Activated B cell treated with CpG ODN at 0.5 μM for 24 hours (primary cell): ENCODE measurements around the gene CPM. TPM values are rescaled to one million over a fixed set of nuclear protein-coding genes. Genes with fewer than 3 reads are reported as not detected.
"Not testable (repeated sequence)": the region's sequence is repeated elsewhere in the genome, so short reads cannot be mapped to it uniquely, and the experiment has no call there.

Source experiments
- ATAC-seq: fragments of 200-7000 bp; cut with Tn5 transposase; one replicate; pipeline ENCODE4 v1.10.0; 2021; ENCODE audit warnings: low read depth, mild to moderate bottlenecking, moderate library complexity
- CTCF ChIA-PET: fragments of 350-600 bp; sonication (Branson Sonifier 250); formaldehyde crosslinking; loops from one replicate; lab custom pipeline; 2021; ENCODE audit warnings: antibody characterized with exemption; lab: Charles Lee
- POLR2A ChIA-PET: fragments of 350-600 bp; sonication (Branson Sonifier 250); formaldehyde crosslinking; loops from one replicate; lab custom pipeline; 2021; ENCODE audit warnings: antibody characterized with exemption; lab: Charles Lee
- DNase-seq: peaks from one replicate; pipeline ENCODE4 v3.0.0; 2022
- H3K27ac Mint-ChIP-seq: one replicate; pipeline ENCODE4 v1.8.0; 2020; ENCODE audit warnings: mixed read lengths
- H3K27me3 Mint-ChIP-seq: one replicate; pipeline ENCODE4 v1.8.0; 2021; ENCODE audit warnings: mixed read lengths
- H3K36me3 Mint-ChIP-seq: one replicate; pipeline ENCODE4 v1.8.0; 2021; ENCODE audit warnings: low read depth, mixed read lengths
- H3K4me1 Mint-ChIP-seq: one replicate; pipeline ENCODE4 v1.8.0; 2021; ENCODE audit warnings: mixed read lengths
- H3K4me3 Mint-ChIP-seq: one replicate; pipeline ENCODE4 v1.8.0; 2020; ENCODE audit warnings: mild to moderate bottlenecking, mixed read lengths
- H3K9me3 Mint-ChIP-seq: one replicate; pipeline ENCODE4 v1.8.0; 2020; ENCODE audit warnings: mixed read lengths
- intact Hi-C: fragments of 100-400 bp; cut with micrococcal nuclease; formaldehyde crosslinking; loops from one replicate; pipeline ENCODE4 v1.15.1; 2024
- total RNA-seq: library from RNA; stranded (reverse); gene quantifications from 2 replicates; pipeline ENCODE4 v1.2.3, GENCODE V29; 2022
- TF ChIP-seq, protein P1 (sequence below): fragments of 200-600 bp; IDR thresholded peaks from one replicate; pipeline ENCODE4 v1.8.0; 2022; ENCODE audit warnings: antibody characterized with exemption, mild to moderate bottlenecking

CPM gene
- total RNA-seq, 1 donor from 2014 or later, result 10.1 TPM

DNA sequence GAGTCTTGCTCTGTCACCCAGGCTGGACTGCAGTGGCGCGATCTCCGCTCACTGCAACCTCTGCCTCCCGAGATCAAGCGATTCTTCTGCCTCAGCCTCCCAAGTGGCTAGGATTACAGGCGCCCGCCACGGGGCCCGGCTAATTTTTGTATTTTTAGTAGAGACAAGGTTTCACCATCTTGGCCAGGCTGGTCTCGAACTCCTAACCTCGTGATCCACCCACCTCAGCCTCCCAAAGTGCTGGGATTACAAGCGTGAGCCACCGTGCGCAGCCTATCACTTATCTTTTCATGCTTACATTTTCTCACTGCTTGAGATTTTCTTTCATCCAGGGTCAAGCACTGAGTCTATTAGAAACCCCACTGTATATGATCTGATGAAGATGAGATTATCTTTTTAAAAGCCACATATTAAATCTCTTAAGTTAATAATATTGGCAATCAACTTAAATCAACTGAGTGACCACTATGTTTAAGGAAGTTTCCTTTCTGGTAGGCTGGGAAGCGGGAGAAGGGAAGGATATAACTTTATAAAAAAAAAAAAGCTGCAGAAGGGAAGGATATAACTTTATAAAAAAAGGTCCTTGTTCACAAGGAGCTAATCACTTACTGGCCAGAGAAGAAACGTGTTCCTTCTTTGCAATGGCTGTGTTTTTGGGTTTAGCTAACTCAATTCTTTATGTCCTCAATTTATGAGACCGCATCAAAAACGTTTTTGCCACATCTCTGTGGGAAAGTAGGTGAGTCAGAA lies 126.3 kb downstream of the CPM start:
- CTCF ChIA-PET, result interaction anchor here (0.7 to 1.5 kb wide), 3 partner anchors 13 to 447 kb away, joined by 3 to 4 read pairs (median 3); partner anchors contain the start of gene SLC35E3
- TF ChIP-seq, protein P1, sequence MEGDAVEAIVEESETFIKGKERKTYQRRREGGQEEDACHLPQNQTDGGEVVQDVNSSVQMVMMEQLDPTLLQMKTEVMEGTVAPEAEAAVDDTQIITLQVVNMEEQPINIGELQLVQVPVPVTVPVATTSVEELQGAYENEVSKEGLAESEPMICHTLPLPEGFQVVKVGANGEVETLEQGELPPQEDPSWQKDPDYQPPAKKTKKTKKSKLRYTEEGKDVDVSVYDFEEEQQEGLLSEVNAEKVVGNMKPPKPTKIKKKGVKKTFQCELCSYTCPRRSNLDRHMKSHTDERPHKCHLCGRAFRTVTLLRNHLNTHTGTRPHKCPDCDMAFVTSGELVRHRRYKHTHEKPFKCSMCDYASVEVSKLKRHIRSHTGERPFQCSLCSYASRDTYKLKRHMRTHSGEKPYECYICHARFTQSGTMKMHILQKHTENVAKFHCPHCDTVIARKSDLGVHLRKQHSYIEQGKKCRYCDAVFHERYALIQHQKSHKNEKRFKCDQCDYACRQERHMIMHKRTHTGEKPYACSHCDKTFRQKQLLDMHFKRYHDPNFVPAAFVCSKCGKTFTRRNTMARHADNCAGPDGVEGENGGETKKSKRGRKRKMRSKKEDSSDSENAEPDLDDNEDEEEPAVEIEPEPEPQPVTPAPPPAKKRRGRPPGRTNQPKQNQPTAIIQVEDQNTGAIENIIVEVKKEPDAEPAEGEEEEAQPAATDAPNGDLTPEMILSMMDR, result no peak

DNA sequence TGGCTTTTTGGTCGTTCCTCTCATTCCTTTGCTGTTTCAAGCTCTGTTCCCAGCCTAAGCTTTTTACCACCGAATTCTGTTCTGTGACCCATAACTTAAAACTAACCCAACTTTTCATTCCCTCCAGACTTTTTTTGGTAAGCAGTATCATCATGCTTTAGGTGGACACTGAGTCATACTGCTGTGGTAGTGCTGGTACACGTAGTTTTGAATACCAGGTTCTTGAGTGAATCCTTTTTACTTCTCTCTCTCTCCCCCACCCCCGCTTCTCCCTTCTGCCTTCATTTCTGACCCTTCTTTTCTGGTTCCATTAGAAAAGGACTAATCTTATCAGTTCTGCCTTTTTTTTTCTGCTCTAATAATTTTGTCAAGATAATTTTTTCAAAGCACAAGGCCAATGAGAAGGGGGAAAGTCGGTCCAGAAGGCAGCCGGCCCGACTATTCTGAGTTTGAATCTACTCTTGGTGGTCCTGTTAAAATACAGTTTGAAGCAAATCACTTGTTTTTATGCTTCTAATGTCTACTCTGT lies 127.3 kb downstream of the CPM start:
- ChIA-PET POLR2A (no interaction called here), CTCF (no interaction called here)
- TF ChIP-seq, protein P1, result no peak
- Mint-ChIP-seq H3K9me3 (no peaks in the 10 kb centered on the region), H3K4me3 (no peak overlapping the region), H3K27me3 (no peaks in the 10 kb centered on the region), H3K4me1 (peaks cover 12% of the 10 kb centered on the region), H3K27ac (no peak overlapping the region), H3K36me3 (peaks cover 24% of the 10 kb centered on the region)
- ATAC-seq, result no peak
- intact Hi-C loops, result loop anchor here (5.0 to 10.0 kb wide), 4 partner anchors 127 to 583 kb away; partner anchors contain the start of genes CPM and YEATS4
- DNase-seq, result no peak

More for the DNA sequence above, 126.3 kb downstream of the CPM start:
- DNase-seq (no peak), ATAC-seq (no peak)
- H3K27me3 Mint-ChIP-seq, result no peaks in the 10 kb centered on the region
- H3K27ac Mint-ChIP-seq, result peak overlapping the region; percentile 98
- H3K4me1 Mint-ChIP-seq, result peaks cover 16% of the 10 kb centered on the region
- POLR2A ChIA-PET, result interaction anchor here (1.2 to 3.1 kb wide), 9 partner anchors 13 to 664 kb away, joined by 3 to 62 read pairs (median 6); partner anchors contain the start of genes CPM, FRS2, MDM1 and NUP107
- H3K36me3 Mint-ChIP-seq, result peaks cover 34% of the 10 kb centered on the region
- intact Hi-C loops, result loop anchor here (1.0 to 10.0 kb wide), 7 partner anchors 60 to 1537 kb away; partner anchors contain the start of genes CAND1, CPM, SLC35E3 and YEATS4
- H3K4me3 Mint-ChIP-seq, result peak overlapping the region; percentile 92
- H3K9me3 Mint-ChIP-seq, result no peaks in the 10 kb centered on the region

DNA sequence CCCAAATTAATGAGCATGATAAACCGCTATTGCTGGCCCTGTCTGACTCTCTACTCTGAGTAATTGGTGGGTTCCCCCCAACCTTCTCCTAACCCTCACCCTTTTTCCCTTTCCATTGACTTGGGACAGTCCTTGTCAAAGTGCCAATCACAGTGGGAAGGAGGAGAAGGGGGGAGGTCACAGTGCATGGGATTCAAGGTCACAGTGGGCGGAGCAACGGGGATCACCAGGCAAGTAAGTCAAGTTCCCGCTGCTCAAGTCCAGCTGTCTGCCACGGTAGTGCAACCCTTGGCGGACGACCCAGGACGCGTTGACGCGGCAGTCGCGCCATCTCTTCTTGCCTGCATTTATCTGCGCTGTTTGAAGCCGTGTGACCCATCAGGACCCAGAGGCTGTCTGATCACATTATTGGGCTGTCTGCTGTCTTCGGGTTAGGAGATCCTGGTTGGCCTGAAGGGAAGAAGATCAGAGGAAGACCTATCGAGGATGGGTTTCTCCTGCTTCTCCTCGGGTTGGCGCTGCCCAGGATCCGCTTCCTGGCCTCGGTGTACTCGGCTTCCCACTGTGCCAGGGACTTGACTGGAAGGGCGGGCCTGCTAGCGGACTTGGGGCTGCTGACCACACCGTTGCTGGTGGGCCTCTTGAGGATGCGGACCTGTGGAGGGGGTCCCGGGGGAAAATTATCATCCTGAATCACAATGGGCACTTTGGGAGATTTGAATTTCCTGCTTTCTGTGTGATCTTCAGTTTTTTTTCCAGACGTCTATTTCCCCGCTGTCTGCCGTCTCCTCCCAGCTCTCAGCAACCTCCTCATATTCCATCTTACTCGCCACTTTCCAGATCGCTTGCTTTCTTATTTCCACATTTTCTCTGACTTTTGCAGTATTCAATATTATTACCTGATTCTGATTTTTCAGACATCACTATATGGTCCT lies 128.0 kb downstream of the CPM start:
- ATAC-seq, result no peak
- no peaks in the 10 kb centered on the region for H3K9me3 Mint-ChIP-seq
- H3K4me3 Mint-ChIP-seq, result no peak overlapping the region

DNA sequence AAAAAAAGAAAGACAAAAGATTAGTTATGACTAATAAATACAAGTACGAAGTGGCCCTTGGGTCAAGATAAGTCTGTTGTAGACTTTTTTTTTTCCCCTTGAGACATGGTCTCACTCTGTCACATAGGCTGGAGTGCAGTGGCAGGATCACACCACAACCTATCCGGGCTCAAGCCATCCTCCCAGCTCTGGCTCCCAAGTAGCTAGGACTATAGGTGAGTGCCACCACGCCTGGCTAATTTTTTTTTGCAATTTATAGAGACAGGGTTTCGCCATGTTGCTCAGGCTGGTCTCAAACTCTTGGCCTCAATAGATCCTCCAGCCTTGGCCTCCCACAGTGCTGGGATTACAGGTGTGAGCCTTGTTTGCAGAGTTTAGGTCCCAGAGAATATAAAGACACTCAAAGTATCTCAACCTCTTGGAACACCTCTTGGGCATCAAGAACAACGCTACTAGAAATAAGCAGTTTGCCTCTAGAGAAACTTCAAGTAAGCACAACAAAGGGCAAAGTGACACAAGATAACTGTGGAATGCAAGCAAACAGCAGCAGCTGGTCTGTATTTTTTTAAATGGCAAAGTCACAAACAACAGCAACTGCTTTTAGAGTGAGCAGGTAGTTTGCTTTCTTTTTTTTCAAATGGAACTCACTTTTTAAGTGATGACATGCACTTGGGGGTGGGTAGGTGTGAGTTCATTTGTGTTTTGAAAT lies 128.9 kb downstream of the CPM start:
- Mint-ChIP-seq H3K9me3 (no peaks in the 10 kb centered on the region), H3K4me3 (no peak overlapping the region), H3K4me1 (peaks cover 9% of the 10 kb centered on the region), H3K27me3 (no peaks in the 10 kb centered on the region), H3K36me3 (peaks cover 15% of the 10 kb centered on the region), H3K27ac (no peak overlapping the region)
- TF ChIP-seq, protein P1, result no peak
- POLR2A ChIA-PET, result no interaction called here
- intact Hi-C loops, result loop anchor here (10.0 kb wide), 1 partner anchor 349 kb away; no protein-coding TSS in a partner anchor
- CTCF ChIA-PET, result no interaction called here
- DNase-seq (no peak), ATAC-seq (no peak)

More for the DNA sequence above, 128.0 kb downstream of the CPM start:
- Mint-ChIP-seq H3K36me3 (peaks cover 22% of the 10 kb centered on the region), H3K27ac (no peak overlapping the region), H3K4me1 (peaks cover 12% of the 10 kb centered on the region), H3K27me3 (no peaks in the 10 kb centered on the region)
- CTCF ChIA-PET, result no interaction called here
- intact Hi-C loops, result loop anchor here (5.0 to 10.0 kb wide), 4 partner anchors 127 to 583 kb away; partner anchors contain the start of genes CPM and YEATS4
- TF ChIP-seq, protein P1, result no peak
- no peak for DNase-seq
- POLR2A ChIA-PET, result no interaction called here

DNA sequence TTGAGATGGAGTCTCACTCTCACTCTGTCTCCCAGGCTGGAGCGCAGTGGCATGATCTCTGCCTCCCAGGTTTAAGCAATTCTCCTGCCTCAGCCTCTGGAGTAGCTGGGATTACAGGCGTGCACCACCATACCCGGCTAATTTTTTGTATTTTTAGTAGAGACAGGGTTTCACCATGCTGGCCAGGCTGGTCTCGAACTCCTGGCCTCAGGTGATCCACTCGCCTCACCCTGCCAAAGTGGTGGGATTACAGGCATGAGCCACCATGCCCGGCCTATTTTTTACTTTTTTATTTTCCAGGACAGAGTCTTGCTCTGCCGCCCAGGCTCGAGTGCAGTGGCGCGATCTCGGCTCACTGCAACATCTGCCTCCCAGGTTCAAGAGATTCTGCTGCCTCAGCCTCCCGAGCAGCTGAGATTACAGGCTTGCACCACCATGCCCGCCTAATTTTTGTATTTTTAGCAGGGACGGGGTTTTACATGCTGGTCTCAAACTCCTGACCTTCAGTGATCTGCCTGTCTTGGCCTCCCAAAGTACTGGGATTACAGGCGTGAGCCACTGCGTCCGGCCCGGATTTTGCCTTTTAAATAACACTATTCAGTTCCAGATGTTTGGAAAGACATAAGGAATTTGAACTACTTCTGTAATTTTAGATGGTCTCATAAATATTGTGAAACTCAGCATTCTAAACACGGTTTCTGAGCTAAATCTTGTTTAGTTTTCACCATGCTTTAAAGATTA lies 129.9 kb downstream of the CPM start:
- ATAC-seq, H3K4me3 Mint-ChIP-seq, H3K27me3 Mint-ChIP-seq, H3K9me3 Mint-ChIP-seq, DNase-seq, H3K4me1 Mint-ChIP-seq, POLR2A ChIA-PET, H3K36me3 Mint-ChIP-seq, H3K27ac Mint-ChIP-seq, CTCF ChIA-PET: not testable (repeated sequence)
- intact Hi-C loops, result loop anchor here (10.0 kb wide), 1 partner anchor 348 kb away; no protein-coding TSS in a partner anchor

DNA sequence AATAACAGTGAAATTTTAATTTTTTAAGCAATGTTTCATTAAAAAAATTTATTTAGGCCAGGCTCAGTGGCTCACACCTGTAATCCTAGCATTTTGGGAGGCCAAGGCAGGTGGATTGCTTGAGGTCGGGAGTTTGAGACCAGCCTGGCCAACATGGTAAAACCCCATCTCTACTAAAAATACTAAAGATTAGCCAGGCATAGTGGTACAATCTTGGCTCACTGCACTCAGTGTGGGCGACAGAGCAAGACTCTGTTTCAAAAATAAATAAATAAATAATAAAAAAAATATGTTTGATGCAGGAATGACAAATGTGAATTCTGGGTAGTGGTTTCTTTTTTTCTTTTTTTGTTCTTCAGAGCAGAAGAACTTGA lies 130.6 kb downstream of the CPM start:
- DNase-seq, H3K4me3 Mint-ChIP-seq, H3K9me3 Mint-ChIP-seq, H3K27ac Mint-ChIP-seq, CTCF ChIA-PET, H3K36me3 Mint-ChIP-seq, ATAC-seq, H3K4me1 Mint-ChIP-seq, POLR2A ChIA-PET, H3K27me3 Mint-ChIP-seq: not testable (repeated sequence)
- intact Hi-C loops, result loop anchor here (10.0 kb wide), 1 partner anchor 348 kb away; no protein-coding TSS in a partner anchor
